HCT116 (cell line): ENCODE results near the gene PRICKLE2. TPM values are rescaled to one million over a fixed set of nuclear protein-coding genes. Genes with fewer than 3 reads are reported as not detected.

Experiments used
- ATAC-seq: fragments of 200-7000 bp; cut with Tn5 transposase; 2 replicates; pipeline ENCODE4 v1.9.1; 2020; ENCODE audit warnings: mild to moderate bottlenecking, moderate library complexity
- BruUV-seq: library from RNA; stranded (reverse); fragments of 400-500 nt; replicated peaks from 2 replicates; lab custom pipeline; 2021; lab: Mats Ljungman, UMichigan
- CTCF ChIA-PET: fragments of 300-600 bp; sonication (Branson Sonifier 250); formaldehyde crosslinking; loops from one replicate; lab custom pipeline; 2021; ENCODE audit warnings: antibody characterized with exemption; lab: Charles Lee
- POLR2A ChIA-PET: fragments of 300-600, 350-600 bp; sonication (Branson Sonifier 250); formaldehyde crosslinking; loops from one replicate; lab custom pipeline; 2021; ENCODE audit warnings: antibody characterized with exemption; lab: Charles Lee
- RAD21 ChIA-PET, 2 experiments: fragments of 300-600 bp; sonication (Branson Sonifier 250); formaldehyde crosslinking; loops; one replicate each; lab custom pipeline; 2023; ENCODE audit warnings: low total read pairs in 2 of 2; ENCODE audit not compliant: uncharacterized antibody in 2 of 2, unreplicated experiment in 2 of 2, low non-redundant PET in 1 of 2; lab: Charles Lee
- DNase-seq: peaks from one replicate; pipeline ENCODE4 v3.0.0-alpha.2; 2010; ENCODE audit warnings: low read depth, low spot score
- H2AFZ ChIP-seq: fragments of 200-600 bp; shearing (Covaris generic), sonication (generic); 2 replicates; pipeline ENCODE4 v1.6.1; 2017; ENCODE audit warnings: low read depth, mixed run types, mixed read lengths, antibody characterized with exemption, low read length; ENCODE audit not compliant: poor library complexity, severe bottlenecking
- H3K27ac ChIP-seq: 2 replicates; pipeline ENCODE4 v1.5.1; 2012; ENCODE audit warnings: low read depth, low read length
- H3K27me3 ChIP-seq: fragments of 200-600 bp; sonication (generic); 2 replicates; pipeline ENCODE4 v1.6.1; 2016; ENCODE audit warnings: mixed run types, low read length, mixed read lengths; ENCODE audit not compliant: insufficient read depth
- H3K36me3 ChIP-seq, 2 experiments: fragments of 200-500 bp in 1 of 2; fragments of 200-600 bp in 1 of 2; sonication (Bioruptor generic) in 1 of 2; sonication (generic) in 1 of 2; 2 replicates each; pipeline versions ENCODE4 v1.5.1 to v1.6.1; 2014 to 2016; ENCODE audit warnings: low read length in 2 of 2, inconsistent platforms in 1 of 2, mixed read lengths in 1 of 2, mixed run types in 1 of 2; ENCODE audit not compliant: insufficient read depth in 2 of 2, control insufficient read depth in 1 of 2
- H3K4me1 ChIP-seq, 2 experiments: fragments of 200-600 bp in 1 of 2; sonication (generic) in 1 of 2; 2 replicates each; pipeline versions ENCODE4 v1.5.1 to v1.6.1; 2012 to 2017; ENCODE audit warnings: low read length in 2 of 2, inconsistent platforms in 1 of 2, mild to moderate bottlenecking in 1 of 2, mixed read lengths in 1 of 2, mixed run types in 1 of 2, moderate library complexity in 1 of 2; ENCODE audit not compliant: insufficient read depth in 2 of 2, control insufficient read depth in 1 of 2
- H3K4me2 ChIP-seq: fragments of 200-600 bp; sonication (generic); 2 replicates; pipeline ENCODE4 v1.6.1; 2017; ENCODE audit warnings: mixed run types, low read length, mixed read lengths
- H3K4me3 ChIP-seq, 2 experiments: fragments of 200-600 bp in 1 of 2; sonication (generic) in 1 of 2; replicated peaks in 1 of 2; 2 replicates each; pipeline ENCODE4 v1.5.1; 2011 to 2016; ENCODE audit warnings: low read length in 2 of 2, control low read depth in 1 of 2, low read depth in 1 of 2, mild to moderate bottlenecking in 1 of 2, mixed read lengths in 1 of 2, mixed run types in 1 of 2
- H3K79me2 ChIP-seq: fragments of 200-600 bp; sonication (generic); 2 replicates; pipeline ENCODE4 v1.6.1; 2017; ENCODE audit warnings: mild to moderate bottlenecking, mixed run types, low read length, moderate library complexity, mixed read lengths; ENCODE audit not compliant: insufficient read depth
- H3K9ac ChIP-seq: fragments of 200-600 bp; sonication (generic); 2 replicates; pipeline ENCODE4 v1.6.1; 2016; ENCODE audit warnings: low read length, mixed read lengths
- H3K9me2 ChIP-seq: fragments of 200-600 bp; sonication (generic), shearing (Covaris generic); 2 replicates; pipeline ENCODE4 v1.6.1; 2017; ENCODE audit warnings: mixed run types, mild to moderate bottlenecking, moderate library complexity; ENCODE audit not compliant: insufficient read depth
- H3K9me3 ChIP-seq, 2 experiments: fragments of 200-500 bp in 1 of 2; fragments of 200-600 bp in 1 of 2; sonication (Bioruptor generic) in 1 of 2; sonication (generic) in 1 of 2; 2 replicates each; pipeline ENCODE4 v1.6.1; 2014 to 2017; ENCODE audit warnings: low read length in 2 of 2, mixed read lengths in 2 of 2, inconsistent platforms in 1 of 2, low read depth in 1 of 2, mild to moderate bottlenecking in 1 of 2, mixed run types in 1 of 2, moderate library complexity in 1 of 2; ENCODE audit not compliant: control insufficient read depth in 1 of 2, insufficient read depth in 1 of 2
- H4K20me1 ChIP-seq: fragments of 200-600 bp; sonication (generic), shearing (Covaris generic); 2 replicates; pipeline ENCODE4 v1.6.1; 2017; ENCODE audit warnings: mixed run types, mild to moderate bottlenecking, moderate library complexity; ENCODE audit not compliant: insufficient read depth
- ELF1 ChIP-seq: IDR thresholded peaks from 2 replicates; pipeline ENCODE4 v1.6.1; 2012; ENCODE audit warnings: low read depth, borderline replicate concordance
- FOSL1 ChIP-seq: IDR thresholded peaks from 2 replicates; pipeline ENCODE4 v1.6.1; 2012; ENCODE audit warnings: low read depth
- SRF ChIP-seq: IDR thresholded peaks from 2 replicates; pipeline ENCODE4 v1.6.1; 2012; ENCODE audit warnings: low read depth
- intact Hi-C: fragments of 100-400 bp; cut with micrococcal nuclease; formaldehyde crosslinking; loops from 2 replicates; pipeline ENCODE4 v1.10.0; 2022
- total RNA-seq: library from RNA; stranded (reverse); gene quantifications from one replicate; pipeline ENCODE4 v1.2.1, GENCODE V29; 2021; ENCODE audit not compliant: unreplicated experiment
- TF ChIP-seq, protein P1 (sequence below), 3 experiments: fragments of 200-600 bp in 1 of 3; sonication (generic) in 1 of 3; IDR thresholded peaks in 2 of 3; conservative IDR thresholded peaks in 1 of 3; 2 replicates each; pipeline ENCODE4 v1.5.1; 2012 to 2017; ENCODE audit warnings: low read depth in 2 of 3, low read length in 2 of 3, antibody characterized with exemption in 1 of 3, borderline replicate concordance in 1 of 3, control low read depth in 1 of 3, mild to moderate bottlenecking in 1 of 3, mixed read lengths in 1 of 3, mixed run types in 1 of 3, moderate library complexity in 1 of 3; ENCODE audit not compliant: insufficient read depth in 1 of 3
- TF ChIP-seq, protein P2 (sequence below): IDR thresholded peaks from 2 replicates; pipeline ENCODE4 v1.6.1; 2012

Gene PRICKLE2
- total RNA-seq, 1 experiment from 2014 or later, result 0.05 TPM

DNA sequence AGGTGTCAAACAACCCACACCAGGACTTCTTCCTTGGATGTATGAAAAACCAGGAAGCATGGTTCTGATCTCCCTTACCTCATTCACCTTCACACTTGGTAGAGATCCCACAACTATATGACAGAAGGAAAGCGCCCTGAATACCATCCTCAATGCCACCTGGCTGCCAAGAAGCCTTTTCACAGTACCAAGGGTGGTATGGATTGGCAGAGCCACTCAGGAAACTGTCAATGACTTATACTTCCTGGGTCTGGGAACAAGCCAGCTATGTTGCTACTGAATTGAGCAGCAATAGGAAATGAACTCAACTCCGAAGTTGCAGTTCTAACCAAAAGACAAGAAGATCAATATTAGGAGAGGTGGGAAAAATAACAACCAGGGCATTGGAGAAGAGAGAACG, 129.5 kb downstream of the PRICKLE2 start (continued):
- no peak for TF ChIP-seq ELF1
- TF ChIP-seq FOSL1, result no peak
- TF ChIP-seq, protein P1, sequence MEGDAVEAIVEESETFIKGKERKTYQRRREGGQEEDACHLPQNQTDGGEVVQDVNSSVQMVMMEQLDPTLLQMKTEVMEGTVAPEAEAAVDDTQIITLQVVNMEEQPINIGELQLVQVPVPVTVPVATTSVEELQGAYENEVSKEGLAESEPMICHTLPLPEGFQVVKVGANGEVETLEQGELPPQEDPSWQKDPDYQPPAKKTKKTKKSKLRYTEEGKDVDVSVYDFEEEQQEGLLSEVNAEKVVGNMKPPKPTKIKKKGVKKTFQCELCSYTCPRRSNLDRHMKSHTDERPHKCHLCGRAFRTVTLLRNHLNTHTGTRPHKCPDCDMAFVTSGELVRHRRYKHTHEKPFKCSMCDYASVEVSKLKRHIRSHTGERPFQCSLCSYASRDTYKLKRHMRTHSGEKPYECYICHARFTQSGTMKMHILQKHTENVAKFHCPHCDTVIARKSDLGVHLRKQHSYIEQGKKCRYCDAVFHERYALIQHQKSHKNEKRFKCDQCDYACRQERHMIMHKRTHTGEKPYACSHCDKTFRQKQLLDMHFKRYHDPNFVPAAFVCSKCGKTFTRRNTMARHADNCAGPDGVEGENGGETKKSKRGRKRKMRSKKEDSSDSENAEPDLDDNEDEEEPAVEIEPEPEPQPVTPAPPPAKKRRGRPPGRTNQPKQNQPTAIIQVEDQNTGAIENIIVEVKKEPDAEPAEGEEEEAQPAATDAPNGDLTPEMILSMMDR (IDR thresholded peaks at IDR 0.05 in 2 of 3, conservative IDR thresholded peaks at IDR 0.05 in 1 of 3; ENCODE audit: borderline replicate concordance in 1 of 3, insufficient read depth in 1 of 3, low read depth in 2 of 3, low read length in 2 of 3), result no peak
- TF ChIP-seq SRF, result no peak

DNA sequence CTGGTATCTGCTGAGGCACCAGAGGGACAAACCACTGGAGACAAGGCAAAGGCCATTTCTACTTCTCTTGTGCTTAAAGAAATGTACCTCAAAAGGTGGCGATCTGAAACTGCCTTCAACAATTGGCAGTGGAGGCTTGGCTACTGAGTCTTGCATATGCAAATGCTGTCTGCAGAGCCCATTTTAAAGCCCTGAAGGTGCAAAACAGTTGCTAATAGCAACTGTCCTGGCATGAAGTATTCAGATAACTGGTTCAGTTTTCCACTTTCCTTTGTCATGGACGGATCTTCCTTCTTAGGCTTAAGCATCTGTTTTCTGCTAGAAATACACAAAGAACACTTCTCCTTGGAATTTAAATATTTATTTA, 130.6 kb downstream of the PRICKLE2 start:
- TF ChIP-seq, protein P2, sequence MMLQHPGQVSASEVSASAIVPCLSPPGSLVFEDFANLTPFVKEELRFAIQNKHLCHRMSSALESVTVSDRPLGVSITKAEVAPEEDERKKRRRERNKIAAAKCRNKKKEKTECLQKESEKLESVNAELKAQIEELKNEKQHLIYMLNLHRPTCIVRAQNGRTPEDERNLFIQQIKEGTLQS, result no peak
- H3K4me2 ChIP-seq, result no peak overlapping the region
- no peaks in the 10 kb centered on the region for H4K20me1 ChIP-seq
- intact Hi-C loops, result no loop called here
- no peaks in the 10 kb centered on the region for H3K9me2 ChIP-seq
- H3K9me3 ChIP-seq, result no peaks in the 10 kb centered on the region
- CTCF ChIA-PET, result no interaction called here
- peaks cover 20% of the 10 kb centered on the region for H3K27me3 ChIP-seq
- no peaks in the 10 kb centered on the region for H3K36me3 ChIP-seq
- ATAC-seq (no peak), DNase-seq (no peak)
- no peak overlapping the region for H2AFZ ChIP-seq
- no peaks in the 10 kb centered on the region for H3K4me1 ChIP-seq
- POLR2A ChIA-PET, result no interaction called here
- RAD21 ChIA-PET, result no interaction called here
- H3K27ac ChIP-seq, result no peak overlapping the region
- no peaks in the 10 kb centered on the region for H3K79me2 ChIP-seq
- no peak overlapping the region for H3K4me3 ChIP-seq
- H3K9ac ChIP-seq, result no peak overlapping the region
- no TSS peak for BruUV-seq
